ENCODE results near the gene TP53AIP1.
A peak's percentile ranks its signal among the peaks of the same experiment; 100 is the strongest.

The TP53AIP1 gene

DNA sequence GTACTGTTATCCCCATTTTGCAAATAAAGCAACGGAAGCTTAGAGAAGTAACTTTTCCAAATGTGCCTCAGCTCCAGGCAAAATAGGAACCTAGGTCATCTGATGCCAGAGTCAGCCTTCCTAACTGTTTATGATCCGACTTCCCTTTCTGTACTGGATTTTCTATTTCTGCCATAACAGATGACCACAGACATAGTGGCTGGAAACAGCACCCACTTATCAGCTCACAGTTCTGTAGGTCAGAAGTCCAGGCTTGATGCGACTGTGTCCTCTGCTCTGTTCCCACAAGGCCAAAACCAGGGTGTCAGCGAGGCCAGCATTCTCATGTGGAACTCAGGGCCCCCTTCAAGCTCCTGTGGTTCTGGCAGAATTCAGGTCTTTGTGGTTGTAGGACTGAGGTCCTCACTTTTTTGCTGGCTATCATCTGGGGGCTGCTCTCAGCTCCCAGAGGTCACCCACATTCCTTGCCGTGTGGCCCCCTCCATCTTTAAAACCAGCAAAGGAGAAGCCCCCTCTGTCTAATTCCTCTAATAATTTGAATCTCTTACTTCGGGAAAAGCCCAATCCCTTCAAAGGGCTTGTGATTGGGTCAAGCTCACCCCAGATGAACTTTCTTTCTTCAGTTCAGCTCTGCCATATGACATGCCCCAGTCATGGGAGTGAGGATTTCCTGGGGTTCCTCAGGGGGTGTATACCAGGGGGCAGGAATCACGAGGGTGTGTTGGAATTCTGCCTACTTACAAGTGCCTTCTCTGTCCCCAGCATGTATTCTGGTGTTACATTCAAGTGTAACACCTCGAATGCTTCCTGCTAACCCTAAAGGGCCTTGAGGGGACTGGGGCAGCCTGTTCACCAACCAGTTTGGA, 36.3 kb downstream of the TP53AIP1 start:
- Histone ChIP-seq H3K4me3 (replicated peaks; ENCODE audit: low read depth, low read length) (no peak overlapping the region), H3K27me3 (replicated peaks; ENCODE audit: control insufficient read depth, insufficient read depth, low read length) (peaks cover 3% of the 10 kb centered on the region; the same call in 1 of the 2 replicates), H3K36me3 (ENCODE audit: control insufficient read depth, insufficient read depth, low read length) (no peaks in the 10 kb centered on the region)
- DNase-seq (ENCODE audit: extremely low read depth, insufficient read length) = no peak
- TF ChIP-seq, protein P1, sequence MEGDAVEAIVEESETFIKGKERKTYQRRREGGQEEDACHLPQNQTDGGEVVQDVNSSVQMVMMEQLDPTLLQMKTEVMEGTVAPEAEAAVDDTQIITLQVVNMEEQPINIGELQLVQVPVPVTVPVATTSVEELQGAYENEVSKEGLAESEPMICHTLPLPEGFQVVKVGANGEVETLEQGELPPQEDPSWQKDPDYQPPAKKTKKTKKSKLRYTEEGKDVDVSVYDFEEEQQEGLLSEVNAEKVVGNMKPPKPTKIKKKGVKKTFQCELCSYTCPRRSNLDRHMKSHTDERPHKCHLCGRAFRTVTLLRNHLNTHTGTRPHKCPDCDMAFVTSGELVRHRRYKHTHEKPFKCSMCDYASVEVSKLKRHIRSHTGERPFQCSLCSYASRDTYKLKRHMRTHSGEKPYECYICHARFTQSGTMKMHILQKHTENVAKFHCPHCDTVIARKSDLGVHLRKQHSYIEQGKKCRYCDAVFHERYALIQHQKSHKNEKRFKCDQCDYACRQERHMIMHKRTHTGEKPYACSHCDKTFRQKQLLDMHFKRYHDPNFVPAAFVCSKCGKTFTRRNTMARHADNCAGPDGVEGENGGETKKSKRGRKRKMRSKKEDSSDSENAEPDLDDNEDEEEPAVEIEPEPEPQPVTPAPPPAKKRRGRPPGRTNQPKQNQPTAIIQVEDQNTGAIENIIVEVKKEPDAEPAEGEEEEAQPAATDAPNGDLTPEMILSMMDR (IDR thresholded peaks at IDR 0.05; ENCODE audit: insufficient read depth, low read length, poor library complexity, severe bottlenecking) = no peak

DNA sequence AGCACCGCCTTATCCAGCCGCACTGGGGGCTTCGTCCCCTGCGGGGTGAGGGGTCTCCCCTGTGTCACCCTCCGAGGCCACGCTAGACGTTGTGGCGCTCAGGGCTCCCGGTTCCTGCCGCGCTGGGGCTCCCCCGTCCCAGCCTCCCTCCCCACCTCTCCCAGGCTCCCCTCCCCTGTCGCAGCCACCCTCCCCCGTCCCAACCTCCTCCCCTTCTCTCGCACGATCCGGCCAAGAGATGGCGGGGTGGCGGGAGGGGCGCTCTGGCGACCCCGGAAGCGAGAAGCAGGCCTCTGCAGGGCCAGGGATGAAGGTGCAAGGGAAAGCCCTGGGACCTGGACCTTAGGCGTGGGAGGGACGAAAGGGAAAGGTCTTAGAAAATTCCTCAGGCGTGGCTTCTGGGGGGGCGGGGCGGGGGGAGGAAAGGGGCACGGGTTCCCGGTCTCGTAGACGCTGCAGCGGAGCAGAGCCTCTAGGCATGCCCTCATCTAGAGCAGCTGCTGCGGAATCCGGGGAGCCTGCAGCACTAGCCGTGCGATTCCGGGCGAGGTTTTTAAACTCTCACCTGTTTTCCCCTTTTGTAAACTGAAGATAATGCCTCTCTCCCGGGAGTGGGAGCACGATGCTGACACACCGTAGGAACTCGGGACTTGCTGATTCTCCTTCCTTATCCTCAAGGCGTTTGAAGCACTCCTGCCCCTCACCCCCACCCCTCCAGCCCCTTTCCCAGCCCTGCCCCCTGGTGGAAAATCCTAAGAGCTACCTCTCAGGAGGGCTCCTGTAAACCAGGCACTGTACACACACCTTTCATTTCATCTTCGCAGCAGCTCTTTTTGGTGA, 37.1 kb downstream of the TP53AIP1 start:
- no peak for DNase-seq (ENCODE audit: extremely low read depth, insufficient read length)
- no peaks in the 10 kb centered on the region for H3K36me3 ChIP-seq (ENCODE audit: control insufficient read depth, insufficient read depth, low read length)
- peaks cover 3% of the 10 kb centered on the region; the same call in 1 of the 2 replicates for H3K27me3 ChIP-seq (replicated peaks; ENCODE audit: control insufficient read depth, insufficient read depth, low read length)
- TF ChIP-seq, protein P1 (IDR thresholded peaks at IDR 0.05; ENCODE audit: insufficient read depth, low read length, poor library complexity, severe bottlenecking) = peak; percentile 66
- H3K4me3 ChIP-seq (replicated peaks; ENCODE audit: low read depth, low read length) = peak overlapping the region; percentile 52

DNA sequence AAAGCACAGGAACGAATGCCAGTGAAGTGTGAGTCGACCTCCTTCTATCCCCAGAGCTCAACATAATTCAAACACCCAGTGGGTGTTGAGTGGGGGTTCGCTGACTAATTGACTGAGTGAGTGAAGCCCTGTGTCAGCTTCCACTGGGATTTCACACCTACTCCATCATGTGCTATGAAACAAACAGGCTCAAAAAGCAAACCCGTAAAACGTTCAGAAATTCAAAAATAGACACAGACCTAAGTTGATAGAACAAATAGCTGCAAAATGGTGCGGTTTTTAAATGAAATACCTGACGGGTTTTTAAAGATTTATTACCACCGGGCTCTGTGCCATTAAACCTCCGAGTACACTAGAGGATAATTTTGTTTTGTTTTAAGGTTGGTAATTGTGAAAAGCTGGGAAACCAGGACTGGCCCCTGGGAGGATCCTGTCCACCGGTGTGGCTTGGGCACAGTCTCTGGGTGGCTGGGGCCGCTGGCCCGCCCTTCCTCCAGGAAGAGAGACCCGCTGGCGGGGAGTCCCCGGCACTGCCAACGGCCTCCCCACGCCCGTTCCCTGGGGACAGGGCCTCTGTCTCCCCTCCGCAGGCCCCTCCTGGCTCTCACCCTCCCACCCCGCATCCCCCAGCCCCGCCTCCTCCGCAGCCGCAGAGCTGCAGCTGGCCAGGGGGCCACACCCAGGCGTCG, 37.9 kb downstream of the TP53AIP1 start:
- Histone ChIP-seq H3K4me3 (replicated peaks; ENCODE audit: low read depth, low read length) (peak overlapping the region; percentile 52), H3K36me3 (ENCODE audit: control insufficient read depth, insufficient read depth, low read length) (no peaks in the 10 kb centered on the region), H3K27me3 (replicated peaks; ENCODE audit: control insufficient read depth, insufficient read depth, low read length) (peaks cover 3% of the 10 kb centered on the region; the same call in 1 of the 2 replicates)
- TF ChIP-seq, protein P1 (IDR thresholded peaks at IDR 0.05; ENCODE audit: insufficient read depth, low read length, poor library complexity, severe bottlenecking) = no peak
- no peak for DNase-seq (ENCODE audit: extremely low read depth, insufficient read length)

DNA sequence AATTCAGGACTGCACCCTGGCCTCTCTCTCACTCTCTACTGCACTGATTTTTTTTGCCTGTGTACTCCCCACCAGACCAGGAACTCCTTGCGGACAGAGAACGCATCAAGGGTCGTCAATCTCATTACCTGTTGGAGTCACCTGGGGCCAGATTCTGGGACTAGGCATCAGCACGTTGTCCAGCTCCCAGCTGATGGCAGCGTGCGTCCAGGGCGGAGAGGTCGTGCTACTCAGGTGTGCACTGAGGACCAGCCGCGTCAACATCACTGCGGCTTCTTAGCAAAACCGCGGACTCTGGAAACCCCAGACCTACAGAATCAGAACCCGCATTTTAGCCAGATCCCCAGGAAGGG, 38.4 kb downstream of the TP53AIP1 start:
- Histone ChIP-seq H3K36me3 (ENCODE audit: control insufficient read depth, insufficient read depth, low read length) (no peaks in the 10 kb centered on the region), H3K4me3 (replicated peaks; ENCODE audit: low read depth, low read length) (no peak overlapping the region), H3K27me3 (replicated peaks; ENCODE audit: control insufficient read depth, insufficient read depth, low read length) (peaks cover 3% of the 10 kb centered on the region; the same call in 1 of the 2 replicates)
- no peak for DNase-seq (ENCODE audit: extremely low read depth, insufficient read length)
- TF ChIP-seq, protein P1 (IDR thresholded peaks at IDR 0.05; ENCODE audit: insufficient read depth, low read length, poor library complexity, severe bottlenecking) = no peak

DNA sequence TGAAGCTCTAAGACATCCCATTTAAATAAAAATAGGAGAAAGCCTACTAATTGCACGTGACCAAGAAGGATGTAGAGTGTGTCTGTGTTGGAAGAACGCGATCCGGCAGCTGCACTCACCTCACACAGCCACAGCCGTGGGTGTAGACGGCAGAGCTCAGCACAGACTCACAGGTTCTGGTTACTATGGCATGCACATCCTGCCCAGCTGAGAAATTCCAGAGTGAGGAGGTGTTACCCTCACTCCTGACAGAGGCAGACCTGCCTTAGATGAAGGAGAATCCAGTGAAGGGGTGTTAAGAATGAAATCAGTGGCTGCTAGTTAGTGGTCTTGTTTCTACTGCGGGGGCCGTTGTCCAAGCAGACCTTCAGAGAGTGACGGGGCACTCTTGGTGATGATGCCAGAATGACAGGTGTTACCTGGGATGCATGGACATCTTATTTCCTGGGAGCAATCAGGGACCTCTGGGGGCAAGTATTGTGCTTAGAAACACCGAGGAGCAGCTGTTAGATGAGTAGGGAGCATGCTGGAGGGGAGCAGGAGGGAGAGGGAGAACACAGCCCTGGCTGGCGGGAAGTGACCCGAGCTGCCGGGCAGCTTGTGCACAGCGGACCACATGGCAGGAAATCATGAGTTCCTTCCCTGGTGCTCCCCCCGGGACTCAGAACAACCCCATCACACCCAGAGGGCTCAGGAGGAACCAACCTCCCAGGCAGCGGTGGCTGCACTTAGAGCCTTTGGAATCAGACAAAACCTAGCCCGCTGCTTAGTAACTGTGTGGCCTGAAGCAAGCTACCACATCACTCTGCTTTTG, 39.2 kb downstream of the TP53AIP1 start:
- Histone ChIP-seq H3K36me3 (ENCODE audit: control insufficient read depth, insufficient read depth, low read length) (no peaks in the 10 kb centered on the region), H3K4me3 (replicated peaks; ENCODE audit: low read depth, low read length) (no peak overlapping the region), H3K27me3 (replicated peaks; ENCODE audit: control insufficient read depth, insufficient read depth, low read length) (peaks cover 3% of the 10 kb centered on the region; the same call in 1 of the 2 replicates)
- TF ChIP-seq, protein P1 (IDR thresholded peaks at IDR 0.05; ENCODE audit: insufficient read depth, low read length, poor library complexity, severe bottlenecking) = no peak
- DNase-seq (ENCODE audit: extremely low read depth, insufficient read length) = no peak
